H1 (cell line): ENCODE data around the gene MVD. TPM values are rescaled to one million over a fixed set of nuclear protein-coding genes. Genes with fewer than 3 reads are reported as not detected.

Experiments
- CTCF ChIA-PET: fragments of 300-600 bp; sonication (Branson Sonifier 250); formaldehyde crosslinking; loops from one replicate; lab custom pipeline; 2021; ENCODE audit not compliant: partially characterized antibody; lab: Charles Lee
- POLR2A ChIA-PET: fragments of 300-600 bp; sonication (Branson Sonifier 250); formaldehyde crosslinking; loops from one replicate; lab custom pipeline; 2021; ENCODE audit warnings: inconsistent platforms; ENCODE audit not compliant: partially characterized antibody; lab: Charles Lee
- DNase-seq, 2 experiments: peaks; one replicate each; pipeline versions ENCODE4 v3.0.0 to v3.0.0-alpha.2; 2010 to 2022; ENCODE audit warnings: low spot score in 2 of 2, low read depth in 1 of 2, mixed read lengths in 1 of 2
- FAIRE-seq: peaks from 2 replicates; lab custom pipeline; 2011; peaks lifted over from hg19 to GRCh38; lab: Jason Lieb, UNC
- H2AFZ ChIP-seq: 2 replicates; pipeline ENCODE4 v1.8.1; 2012; ENCODE audit warnings: low read length, inconsistent platforms
- H2AK5ac ChIP-seq: 2 replicates; pipeline ENCODE4 v1.6.1; 2013; ENCODE audit warnings: low read depth, low read length
- H2BK120ac ChIP-seq: replicated peaks from 2 replicates; pipeline ENCODE3; 2013; ENCODE audit warnings: low read depth, low read length, inconsistent platforms
- H2BK12ac ChIP-seq: 2 replicates; pipeline ENCODE4 v1.6.1; 2013; ENCODE audit warnings: low read depth, low read length
- H2BK15ac ChIP-seq: 2 replicates; pipeline ENCODE4 v1.6.1; 2013; ENCODE audit warnings: low read length
- H2BK20ac ChIP-seq: 2 replicates; pipeline ENCODE4 v1.6.1; 2013; ENCODE audit warnings: low read length
- H2BK5ac ChIP-seq: 2 replicates; pipeline ENCODE4 v1.6.1; 2013; ENCODE audit warnings: low read depth, low read length
- H3K14ac ChIP-seq: 2 replicates; pipeline ENCODE4 v1.6.1; 2013; ENCODE audit warnings: inconsistent platforms; ENCODE audit not compliant: insufficient read length
- H3K18ac ChIP-seq: 2 replicates; pipeline ENCODE4 v1.6.1; 2013; ENCODE audit warnings: low read length; ENCODE audit errors: extremely low read depth
- H3K23ac ChIP-seq: 2 replicates; pipeline ENCODE4 v1.6.1; 2013; ENCODE audit warnings: inconsistent platforms; ENCODE audit not compliant: insufficient read length
- H3K23me2 ChIP-seq: 2 replicates; pipeline ENCODE4 v1.6.1; 2013; ENCODE audit warnings: low read depth, low read length
- H3K27ac ChIP-seq: 2 replicates; pipeline ENCODE4 v1.6.1; 2011; ENCODE audit warnings: low read depth, low read length, inconsistent platforms
- H3K27me3 ChIP-seq, 4 experiments: replicated peaks in 1 of 4; 1 replicate in 1 of 4; 2 replicates in 3 of 4; pipeline versions ENCODE4 v1.6.1 to v1.8.1; 2011 to 2013; ENCODE audit warnings: low read length in 3 of 4, mild to moderate bottlenecking in 3 of 4, inconsistent platforms in 2 of 4, mixed read lengths in 2 of 4, moderate library complexity in 1 of 4; ENCODE audit not compliant: control insufficient read depth in 3 of 4, insufficient read depth in 3 of 4; ENCODE audit errors: extremely low read depth in 1 of 4
- H3K36me3 ChIP-seq, 4 experiments: 2 replicates each; pipeline versions ENCODE4 v1.6.1 to v1.8.1; 2011 to 2013; ENCODE audit warnings: mild to moderate bottlenecking in 4 of 4, low read length in 3 of 4, moderate library complexity in 2 of 4, control low read depth in 1 of 4, inconsistent platforms in 1 of 4; ENCODE audit not compliant: insufficient read depth in 4 of 4, control insufficient read depth in 2 of 4
- H3K4ac ChIP-seq: replicated peaks from 2 replicates; pipeline ENCODE3; 2013; ENCODE audit warnings: low read length, low read depth, mixed read lengths, inconsistent platforms; ENCODE audit not compliant: insufficient read length
- H3K4me1 ChIP-seq, 4 experiments: replicated peaks in 1 of 4; 1 replicate in 1 of 4; 2 replicates in 3 of 4; pipeline versions ENCODE4 v1.6.1 to v1.8.1; 2011 to 2013; ENCODE audit warnings: low read length in 3 of 4, inconsistent platforms in 2 of 4, mixed read lengths in 1 of 4; ENCODE audit not compliant: insufficient read depth in 4 of 4, control insufficient read depth in 3 of 4
- H3K4me2 ChIP-seq, 2 experiments: 2 replicates each; pipeline versions ENCODE4 v1.6.1 to v1.8.1; 2011 to 2013; ENCODE audit warnings: low read depth in 2 of 2, low read length in 2 of 2, control low read depth in 1 of 2, inconsistent platforms in 1 of 2, mild to moderate bottlenecking in 1 of 2; ENCODE audit not compliant: insufficient read depth in 1 of 2
- H3K4me3 ChIP-seq, 4 experiments: fragments of 200-600, 300-600 bp in 1 of 4; sonication (generic), shearing (Covaris generic), sonication (Bioruptor Twin) in 1 of 4; 2 replicates each; pipeline versions ENCODE4 v1.5.1 to v1.8.1; 2011 to 2016; ENCODE audit warnings: low read length in 4 of 4, low read depth in 3 of 4, control low read depth in 2 of 4, inconsistent platforms in 2 of 4, mild to moderate bottlenecking in 2 of 4, mixed read lengths in 1 of 4, moderate library complexity in 1 of 4; ENCODE audit not compliant: insufficient read depth in 2 of 4; ENCODE audit errors: extremely low read depth in 1 of 4
- H3K56ac ChIP-seq: replicated peaks from 2 replicates; pipeline ENCODE3; 2013; ENCODE audit warnings: low read depth, mild to moderate bottlenecking, mixed read lengths, low read length, inconsistent platforms; ENCODE audit not compliant: insufficient read length
- H3K79me1 ChIP-seq: 2 replicates; pipeline ENCODE4 v1.6.1; 2013; ENCODE audit warnings: low read depth, low read length, control low read depth
- H3K79me2 ChIP-seq, 2 experiments: 2 replicates each; pipeline versions ENCODE4 v1.6.1 to v1.8.1; 2012 to 2013; ENCODE audit warnings: low read length in 2 of 2, mild to moderate bottlenecking in 2 of 2, inconsistent platforms in 1 of 2; ENCODE audit not compliant: insufficient read depth in 2 of 2, control insufficient read depth in 1 of 2
- H3K9ac ChIP-seq, 4 experiments: replicated peaks in 1 of 4; 1 replicate in 1 of 4; 2 replicates in 3 of 4; pipeline versions ENCODE4 v1.6.1 to v1.8.1; 2011 to 2013; ENCODE audit warnings: low read depth in 3 of 4, low read length in 3 of 4, control low read depth in 2 of 4, mild to moderate bottlenecking in 2 of 4, moderate library complexity in 2 of 4, inconsistent platforms in 1 of 4; ENCODE audit errors: extremely low read depth in 1 of 4
- H3K9me3 ChIP-seq, 2 experiments: 2 replicates each; pipeline versions ENCODE4 v1.6.1 to v1.8.1; 2012 to 2013; ENCODE audit warnings: mild to moderate bottlenecking in 2 of 2, moderate library complexity in 2 of 2, control low read depth in 1 of 2, inconsistent platforms in 1 of 2, low read depth in 1 of 2, low read length in 1 of 2, mixed read lengths in 1 of 2; ENCODE audit not compliant: insufficient read depth in 2 of 2
- H4K20me1 ChIP-seq, 2 experiments: replicated peaks in 1 of 2; 2 replicates each; pipeline versions ENCODE3 to v1.8.1; 2011 to 2013; ENCODE audit warnings: inconsistent platforms in 2 of 2, low read length in 2 of 2, mild to moderate bottlenecking in 1 of 2; ENCODE audit not compliant: insufficient read depth in 2 of 2, control insufficient read depth in 1 of 2
- H4K5ac ChIP-seq: 2 replicates; pipeline ENCODE4 v1.6.1; 2013; ENCODE audit warnings: low read length, low read depth, mixed read lengths, inconsistent platforms; ENCODE audit not compliant: insufficient read length
- H4K8ac ChIP-seq: 2 replicates; pipeline ENCODE4 v1.8.0; 2013; ENCODE audit warnings: mild to moderate bottlenecking, moderate library complexity, low read length, inconsistent platforms; ENCODE audit not compliant: insufficient read depth; ENCODE audit errors: extremely low read depth
- H4K91ac ChIP-seq: replicated peaks from 2 replicates; pipeline ENCODE3; 2013; ENCODE audit warnings: low read length, mixed read lengths, inconsistent platforms; ENCODE audit not compliant: insufficient read length
- BACH1 ChIP-seq: IDR thresholded peaks from 2 replicates; pipeline ENCODE4 v1.6.1; 2012; ENCODE audit warnings: low read length, improper control_type of control experiment
- CHD2 ChIP-seq: IDR thresholded peaks from 2 replicates; pipeline ENCODE4 v1.6.1; 2012; ENCODE audit warnings: low read length, improper control_type of control experiment
- EGR1 ChIP-seq: IDR thresholded peaks from 2 replicates; pipeline ENCODE4 v1.6.1; 2011; ENCODE audit warnings: low read depth, low read length, borderline replicate concordance
- EP300 ChIP-seq, 2 experiments: IDR thresholded peaks; 1 replicate in 1 of 2; 2 replicates in 1 of 2; pipeline ENCODE4 v1.6.1; 2011 to 2012; ENCODE audit warnings: low read depth in 2 of 2, low read length in 2 of 2, mild to moderate bottlenecking in 2 of 2, borderline replicate concordance in 1 of 2, inconsistent platforms in 1 of 2, moderate library complexity in 1 of 2
- JUND ChIP-seq: IDR thresholded peaks from 2 replicates; pipeline ENCODE4 v1.6.1; 2011; ENCODE audit warnings: mild to moderate bottlenecking, improper control_type of control experiment, low read length
- KDM1A ChIP-seq: fragments of 200-600, 300-600 bp; sonication (generic); IDR thresholded peaks from 2 replicates; pipeline ENCODE4 v1.7.1; 2016; ENCODE audit warnings: mild to moderate bottlenecking, low read length, borderline replicate concordance
- KDM5A ChIP-seq: fragments of 200-600 bp; IDR thresholded peaks from 2 replicates; pipeline ENCODE4 v1.7.1; 2012; ENCODE audit warnings: mild to moderate bottlenecking, low read length, inconsistent platforms, mixed read lengths
- NRF1 ChIP-seq: IDR thresholded peaks from 2 replicates; pipeline ENCODE4 v1.6.1; 2011; ENCODE audit warnings: mild to moderate bottlenecking, low read depth, low read length, improper control_type of control experiment
- RBBP5 ChIP-seq: IDR thresholded peaks from 2 replicates; pipeline ENCODE4 v1.7.1; 2012; ENCODE audit warnings: low read depth, mild to moderate bottlenecking, inconsistent platforms, low read length, moderate library complexity, borderline replicate concordance
- SAP30 ChIP-seq: fragments of 300-600 bp; sonication (generic); IDR thresholded peaks from 2 replicates; pipeline ENCODE4 v1.7.1; 2012; ENCODE audit warnings: low read length, moderate library complexity, mild to moderate bottlenecking, inconsistent platforms; ENCODE audit not compliant: insufficient read depth, insufficient replicate concordance
- SIN3A ChIP-seq, 2 experiments: IDR thresholded peaks in 1 of 2; conservative IDR thresholded peaks in 1 of 2; 2 replicates each; pipeline ENCODE4 v1.6.1; 2011 to 2012; ENCODE audit warnings: low read length in 2 of 2, improper control_type of control experiment in 1 of 2, low read depth in 1 of 2, mild to moderate bottlenecking in 1 of 2
- SIX5 ChIP-seq: IDR thresholded peaks from 2 replicates; pipeline ENCODE4 v1.6.1; 2011; ENCODE audit warnings: mild to moderate bottlenecking, low read depth, low read length
- SP1 ChIP-seq: IDR thresholded peaks from 2 replicates; pipeline ENCODE4 v1.6.1; 2011; ENCODE audit warnings: low read depth, low read length
- SRF ChIP-seq: IDR thresholded peaks from 2 replicates; pipeline ENCODE4 v1.6.1; 2011; ENCODE audit warnings: mild to moderate bottlenecking, low read depth, low read length, moderate library complexity
- TCF12 ChIP-seq: IDR thresholded peaks from 2 replicates; pipeline ENCODE4 v1.6.1; 2011; ENCODE audit warnings: low read depth, mild to moderate bottlenecking, low read length
- WGBS, 2 experiments: shearing (Covaris generic) in 1 of 2; methylation state at CpG; one replicate each; pipeline versions ENCODE4 v1.1.6 to v1.1.7; 2013 to 2015; ENCODE audit warnings: low lambda C conversion rate in 2 of 2, mixed read lengths in 2 of 2, inconsistent platforms in 1 of 2, low coverage in 1 of 2, missing lambda C conversion rate in 1 of 2; ENCODE audit not compliant: insufficient replicate concordance in 2 of 2, insufficient coverage in 1 of 2, insufficient read length in 1 of 2; ENCODE audit errors: extremely low coverage in 1 of 2, missing lambda C conversion rate in 1 of 2; 5-methylcytosine and 5-hydroxymethylcytosine counted together
- polyA plus RNA-seq, 7 experiments: library from polyadenylated mRNA; depleted of rRNA in 3 of 7; stranded (reverse) in 5 of 7; unstranded in 2 of 7; fragments of >200 nt in 5 of 7; fragments of 200-250 nt in 2 of 7; gene quantifications; 1 replicate in 5 of 7; 2 replicates in 1 of 7; 4 replicates in 1 of 7; pipeline versions ENCODE4 v1.2.1 to v1.2.3, GENCODE V29; 2011 to 2013; ENCODE audit warnings: missing spikeins in 2 of 7, mixed read lengths in 2 of 7
- total RNA-seq: library from RNA; stranded (reverse); fragmentation: NEBNext Ultra II Directional; extraction: Animal tissue kit (Norgen Biotek cat#: 25700); gene quantifications from 2 replicates; pipeline ENCODE4 v1.2.1, GENCODE V29; 2021

Gene MVD
- total and polyA plus RNA-seq, 2 of the 8 experiments (the other 6 are each of a cell fraction or from before 2014, with no cell fraction given) = 47.2 to 77.3 TPM

- Histone ChIP-seq H3K4ac (no peak overlapping the region), H3K9me3 (no peaks in the 10 kb centered on the region), H3K14ac (no peak overlapping the region), H3K23ac (no peak overlapping the region), H2BK12ac (no peak overlapping the region), H3K4me2 (no peak overlapping the region), H3K36me3 (peaks cover 4 to 23% (median 12%) of the 10 kb centered on the region in 4 experiments; a peak in 6 of 8 replicates), H3K9ac (no peak overlapping the region), H2BK20ac (no peak overlapping the region), H4K8ac (no peak overlapping the region), H2BK5ac (no peak overlapping the region), H3K23me2 (peaks cover 5% of the 10 kb centered on the region; the same call in 1 of the 2 replicates), H2AK5ac (no peak overlapping the region), H3K79me2 (no peaks in the 10 kb centered on the region), H3K18ac (no peak overlapping the region), H2AFZ (no peak overlapping the region), H4K5ac (no peak overlapping the region), H2BK120ac (no peak overlapping the region), H3K4me1 (peaks cover 0 to 18% (median 8%) of the 10 kb centered on the region in 4 experiments; a peak in 6 of 7 replicates), H2BK15ac (no peak overlapping the region), H4K20me1 (peaks cover 2 to 12% of the 10 kb centered on the region in 2 experiments), H3K79me1 (no peaks in the 10 kb centered on the region; the same call in 1 of the 2 replicates), H3K4me3 (no peak overlapping the region), H4K91ac (no peak overlapping the region), H3K27ac (no peak overlapping the region), H3K27me3 (no peaks in the 10 kb centered on the region), H3K56ac (no peak overlapping the region)
- WGBS, 2 experiments = 86% methylated on average over 9 of the region's 9 CpGs; no CpG with 5 or more reads in 1 of the 2 experiments
- ChIA-PET POLR2A (interaction anchor here (1.5 kb wide), 1 partner anchor 42 kb away, joined by 3 read pairs; no protein-coding TSS in a partner anchor), CTCF (interaction anchor here (0.7 to 11.2 kb wide), 9 partner anchors 9 to 107 kb away, joined by 3 to 89 read pairs (median 7); partner anchors contain the start of gene IL17C)
- DNase-seq (no peak), FAIRE-seq (no peak)
- no peak for TF ChIP-seq SIN3A (conservative IDR thresholded peaks at IDR 0.05 in 1 of 2, IDR thresholded peaks at IDR 0.05 in 1 of 2; ENCODE audit: low read depth in 1 of 2, low read length in 2 of 2)
- no peak for TF ChIP-seq CHD2
- no peak for TF ChIP-seq SP1
- no peak for TF ChIP-seq EP300 (IDR thresholded peaks at IDR 0.05; ENCODE audit: borderline replicate concordance in 1 of 2, low read depth in 2 of 2, low read length in 2 of 2)
- TF ChIP-seq SIX5 = no peak
- no peak for TF ChIP-seq KDM5A
- TF ChIP-seq EGR1 = no peak
- TF ChIP-seq RBBP5 = no peak
- TF ChIP-seq TCF12 = no peak
- TF ChIP-seq JUND = no peak
- TF ChIP-seq NRF1 = no peak
- no peak for TF ChIP-seq BACH1
- TF ChIP-seq SRF = no peak
- TF ChIP-seq KDM1A = no peak
- TF ChIP-seq SAP30 = no peak
These were observed 33.1 kb downstream of the MVD start for GRCh38 chr16:88629835-88630234.
